ENCODE measurements around the gene MOB3A.

Gene MOB3A

GRCh38 chr19:2122982-2123381 is 26.9 kb upstream of the MOB3A start:
- Histone ChIP-seq H3K4me2 (ENCODE audit: insufficient read depth, low read length) (no peak overlapping the region), H4K20me1 (ENCODE audit: insufficient read depth, low read length) (peaks cover 42% of the 10 kb centered on the region), H3K4me3 (ENCODE audit: low read depth in 1 of 2, low read length in 2 of 2) (no peak overlapping the region), H2AFZ (ENCODE audit: low read depth, low read length) (no peak overlapping the region), H3K27ac (ENCODE audit: low read length) (no peak overlapping the region), H3K27me3 (ENCODE audit: insufficient read depth, low read length, poor library complexity) (no peaks in the 10 kb centered on the region), H3K4me1 (ENCODE audit: insufficient read depth, low read length) (no peaks in the 10 kb centered on the region), H3K79me2 (ENCODE audit: insufficient read depth, low read length) (peaks cover 9% of the 10 kb centered on the region; the same call in 1 of the 2 replicates), H3K9me3 (ENCODE audit: insufficient read depth, low read length, severe bottlenecking) (no peaks in the 10 kb centered on the region), H3K9ac (ENCODE audit: low read depth, low read length) (no peak overlapping the region), H3K36me3 (ENCODE audit: insufficient read depth, low read length) (peaks cover 84% of the 10 kb centered on the region)
- DNase-seq (no peak), ATAC-seq (ENCODE audit: insufficient read depth, low read depth) (no peak)
- TF ChIP-seq EZH2 (IDR thresholded peaks at IDR 0.05; ENCODE audit: borderline replicate concordance, low read depth, low read length, severe bottlenecking), result no peak

- no peak overlapping the region for H3K27ac ChIP-seq (ENCODE audit: low read length)
- H3K79me2 ChIP-seq (ENCODE audit: insufficient read depth, low read length), result peaks cover 6% of the 10 kb centered on the region; the same call in 1 of the 2 replicates
- H3K27me3 ChIP-seq (ENCODE audit: insufficient read depth, low read length, poor library complexity), result no peaks in the 10 kb centered on the region
- H3K4me1 ChIP-seq (ENCODE audit: insufficient read depth, low read length), result no peaks in the 10 kb centered on the region
- no peak overlapping the region for H3K4me2 ChIP-seq (ENCODE audit: insufficient read depth, low read length)
- no peak for DNase-seq
- no peak overlapping the region for H3K4me3 ChIP-seq (ENCODE audit: low read depth in 1 of 2, low read length in 2 of 2)
- no peak overlapping the region for H3K9ac ChIP-seq (ENCODE audit: low read depth, low read length)
- H2AFZ ChIP-seq (ENCODE audit: low read depth, low read length), result no peak overlapping the region
- H3K9me3 ChIP-seq (ENCODE audit: insufficient read depth, low read length, severe bottlenecking), result no peaks in the 10 kb centered on the region
- TF ChIP-seq CTCF (IDR thresholded peaks at IDR 0.05; ENCODE audit: borderline replicate concordance, extremely low read depth, low read length, poor library complexity, severe bottlenecking), result no peak
- no peak for TF ChIP-seq EZH2 (IDR thresholded peaks at IDR 0.05; ENCODE audit: borderline replicate concordance, low read depth, low read length, severe bottlenecking)
- peaks cover 39% of the 10 kb centered on the region for H4K20me1 ChIP-seq (ENCODE audit: insufficient read depth, low read length)
- no peak for ATAC-seq (ENCODE audit: insufficient read depth, low read depth)
- H3K36me3 ChIP-seq (ENCODE audit: insufficient read depth, low read length), result peaks cover 85% of the 10 kb centered on the region
Observed at GRCh38 chr19:2122251-2122650, 26.1 kb upstream of the MOB3A start.

GRCh38 chr19:2121416-2122051 is 25.4 kb upstream of the MOB3A start:
- Histone ChIP-seq H3K4me1 (ENCODE audit: insufficient read depth, low read length) (no peaks in the 10 kb centered on the region), H3K79me2 (ENCODE audit: insufficient read depth, low read length) (peaks cover 6% of the 10 kb centered on the region; the same call in 1 of the 2 replicates), H3K9me3 (ENCODE audit: insufficient read depth, low read length, severe bottlenecking) (no peaks in the 10 kb centered on the region), H3K4me3 (ENCODE audit: low read depth in 1 of 2, low read length in 2 of 2) (no peak overlapping the region), H3K4me2 (ENCODE audit: insufficient read depth, low read length) (no peak overlapping the region), H3K27ac (ENCODE audit: low read length) (no peak overlapping the region), H2AFZ (ENCODE audit: low read depth, low read length) (no peak overlapping the region), H3K9ac (ENCODE audit: low read depth, low read length) (no peak overlapping the region), H4K20me1 (ENCODE audit: insufficient read depth, low read length) (peaks cover 42% of the 10 kb centered on the region), H3K27me3 (ENCODE audit: insufficient read depth, low read length, poor library complexity) (no peaks in the 10 kb centered on the region), H3K36me3 (ENCODE audit: insufficient read depth, low read length) (peaks cover 85% of the 10 kb centered on the region)
- ATAC-seq (ENCODE audit: insufficient read depth, low read depth), result no peak
- no peak for DNase-seq
- TF ChIP-seq EZH2 (IDR thresholded peaks at IDR 0.05; ENCODE audit: borderline replicate concordance, low read depth, low read length, severe bottlenecking) (no peak), CTCF (IDR thresholded peaks at IDR 0.05; ENCODE audit: borderline replicate concordance, extremely low read depth, low read length, poor library complexity, severe bottlenecking) (no peak)

- ATAC-seq (ENCODE audit: insufficient read depth, low read depth) (no peak), DNase-seq (no peak)
- no peaks in the 10 kb centered on the region for H3K27me3 ChIP-seq (ENCODE audit: insufficient read depth, low read length, poor library complexity)
- no peak overlapping the region for H2AFZ ChIP-seq (ENCODE audit: low read depth, low read length)
- H3K4me2 ChIP-seq (ENCODE audit: insufficient read depth, low read length), result no peak overlapping the region
- H3K4me1 ChIP-seq (ENCODE audit: insufficient read depth, low read length), result no peaks in the 10 kb centered on the region
- H4K20me1 ChIP-seq (ENCODE audit: insufficient read depth, low read length), result peaks cover 42% of the 10 kb centered on the region
- H3K9ac ChIP-seq (ENCODE audit: low read depth, low read length), result no peak overlapping the region
- H3K27ac ChIP-seq (ENCODE audit: low read length), result no peak overlapping the region
- no peak overlapping the region for H3K4me3 ChIP-seq (ENCODE audit: low read depth in 1 of 2, low read length in 2 of 2)
- TF ChIP-seq CTCF (IDR thresholded peaks at IDR 0.05; ENCODE audit: borderline replicate concordance, extremely low read depth, low read length, poor library complexity, severe bottlenecking) (no peak), EZH2 (IDR thresholded peaks at IDR 0.05; ENCODE audit: borderline replicate concordance, low read depth, low read length, severe bottlenecking) (no peak)
- H3K79me2 ChIP-seq (ENCODE audit: insufficient read depth, low read length), result peaks cover 6% of the 10 kb centered on the region; the same call in 1 of the 2 replicates
- H3K36me3 ChIP-seq (ENCODE audit: insufficient read depth, low read length), result peaks cover 87% of the 10 kb centered on the region
- H3K9me3 ChIP-seq (ENCODE audit: insufficient read depth, low read length, severe bottlenecking), result no peaks in the 10 kb centered on the region
Observed at GRCh38 chr19:2120821-2121220, 24.7 kb upstream of the MOB3A start.

Data from DND-41 (cell line).